ENCODE data around the gene PLXNB2. TPM values are rescaled to one million over a fixed set of nuclear protein-coding genes. Genes with fewer than 3 reads are reported as not detected.

Gene PLXNB2
- 180 TPM for total RNA-seq

- DNase-seq (ENCODE audit: extremely low spot score in 2 of 2) = no peak
- H3K4me1 ChIP-seq = peaks cover 57% of the 10 kb centered on the region
- intact Hi-C loops (cut with DNase I) = no loop called here
- no peaks in the 10 kb centered on the region for H3K9me3 ChIP-seq
- no peaks in the 10 kb centered on the region for H3K36me3 ChIP-seq
- H3K27me3 ChIP-seq = no peaks in the 10 kb centered on the region
- H3K27ac ChIP-seq = peak within 1 kb of the TSS; percentile 90
- peak within 1 kb of the TSS; percentile 58 to 66 for H3K4me3 ChIP-seq
- no peak for TF ChIP-seq POLR2AphosphoS5 (IDR thresholded peaks at IDR 0.05; ENCODE audit: insufficient read depth in 1 of 2, low read depth in 1 of 2)
- TF ChIP-seq POLR2A (IDR thresholded peaks at IDR 0.05) = peak in 1 of 2 donors; percentile 49
- TF ChIP-seq CTCF (IDR thresholded peaks at IDR 0.05) = no peak
These were observed at the start of gene PLXNB2 for GRCh38 chr22:50306753-50307749. TSS of gene PLXNB2 (minus strand) at chr22:50307646. CDS start at chr22:50290584, 17,062 bp downstream.

- Histone ChIP-seq H3K4me1 (peaks cover 13% of the 10 kb centered on the region), H3K4me3 (no peak overlapping the region), H3K36me3 (peaks cover 0 to 8% of the 10 kb centered on the region in 2 donors), H3K27me3 (no peaks in the 10 kb centered on the region), H3K27ac (no peak overlapping the region), H3K9me3 (no peaks in the 10 kb centered on the region)
- intact Hi-C loops (cut with DNase I) = no loop called here
- no peak for TF ChIP-seq POLR2A (IDR thresholded peaks at IDR 0.05)
- TF ChIP-seq POLR2AphosphoS5 (IDR thresholded peaks at IDR 0.05; ENCODE audit: insufficient read depth in 1 of 2, low read depth in 1 of 2) = no peak
- TF ChIP-seq CTCF (IDR thresholded peaks at IDR 0.05) = no peak
- no peak for DNase-seq (ENCODE audit: extremely low spot score in 2 of 2)
These were observed 49.8 kb upstream of the PLXNB2 start for GRCh38 chr22:50357222-50357621.

DNA sequence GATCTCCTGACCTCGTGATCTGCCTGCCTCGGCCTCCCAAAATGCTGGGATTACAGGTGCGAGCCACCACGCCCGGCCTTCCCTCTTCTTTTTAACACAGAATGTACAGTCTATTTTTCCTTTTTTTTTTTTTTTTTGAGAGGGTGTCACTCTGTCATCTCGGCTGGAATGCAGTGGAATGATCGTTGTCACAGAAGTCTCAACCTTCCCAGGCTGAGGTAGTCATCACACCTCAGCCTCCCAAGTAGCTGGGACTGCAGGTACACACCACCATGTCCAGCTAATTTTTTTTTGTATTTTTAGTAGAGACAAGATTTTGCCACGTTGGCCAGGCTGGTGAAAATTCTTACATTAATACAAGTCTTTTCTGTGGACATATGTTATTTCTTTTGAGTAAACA lies 48.7 kb upstream of the PLXNB2 start:
- DNase-seq (ENCODE audit: extremely low spot score in 2 of 2) = no peak
- Histone ChIP-seq H3K4me3 (no peak overlapping the region), H3K27ac (no peak overlapping the region), H3K9me3 (no peaks in the 10 kb centered on the region), H3K27me3 (no peaks in the 10 kb centered on the region), H3K4me1 (peaks cover 6% of the 10 kb centered on the region), H3K36me3 (peaks cover 0 to 14% of the 10 kb centered on the region in 2 donors)
- TF ChIP-seq POLR2A (IDR thresholded peaks at IDR 0.05) (no peak), POLR2AphosphoS5 (IDR thresholded peaks at IDR 0.05; ENCODE audit: insufficient read depth in 1 of 2, low read depth in 1 of 2) (no peak), CTCF (IDR thresholded peaks at IDR 0.05) (no peak)
- intact Hi-C loops (cut with DNase I) = no loop called here

GRCh38 chr22:50348058-50348457 lies 40.6 kb upstream of the PLXNB2 start:
- Histone ChIP-seq H3K4me1 (peaks cover 18% of the 10 kb centered on the region), H3K36me3 (peaks cover 0 to 6% of the 10 kb centered on the region in 2 donors), H3K4me3 (no peak overlapping the region), H3K9me3 (no peaks in the 10 kb centered on the region), H3K27me3 (no peaks in the 10 kb centered on the region), H3K27ac (no peak overlapping the region)
- no peak for DNase-seq (ENCODE audit: extremely low spot score in 2 of 2)
- intact Hi-C loops (cut with DNase I) = no loop called here
- TF ChIP-seq CTCF (IDR thresholded peaks at IDR 0.05) = no peak
- no peak for TF ChIP-seq POLR2A (IDR thresholded peaks at IDR 0.05)
- no peak for TF ChIP-seq POLR2AphosphoS5 (IDR thresholded peaks at IDR 0.05; ENCODE audit: insufficient read depth in 1 of 2, low read depth in 1 of 2)

DNA sequence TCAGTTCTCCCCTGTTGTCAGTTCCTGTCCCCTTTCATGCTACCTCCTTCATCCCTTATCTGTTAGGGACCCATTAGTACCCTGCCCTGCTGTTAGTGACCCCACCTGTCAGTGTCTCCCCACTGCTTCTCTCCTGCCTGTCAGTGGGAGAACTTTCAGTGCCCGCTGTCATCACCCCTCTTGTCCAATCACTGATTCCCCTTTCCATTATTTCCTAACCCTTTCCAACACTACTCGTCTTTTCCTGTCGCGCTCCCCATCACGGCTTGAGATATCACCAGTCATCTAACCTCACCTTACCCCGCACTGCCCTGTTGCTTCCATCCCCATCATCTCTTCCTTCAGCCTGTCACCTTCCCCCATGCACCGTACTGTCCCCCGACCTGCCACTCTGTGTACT lies 39.7 kb upstream of the PLXNB2 start:
- Histone ChIP-seq H3K9me3 (no peaks in the 10 kb centered on the region), H3K36me3 (peaks cover 0 to 6% of the 10 kb centered on the region in 2 donors), H3K4me3 (no peak overlapping the region), H3K27ac (no peak overlapping the region), H3K4me1 (peaks cover 27% of the 10 kb centered on the region), H3K27me3 (no peaks in the 10 kb centered on the region)
- TF ChIP-seq POLR2AphosphoS5 (IDR thresholded peaks at IDR 0.05; ENCODE audit: insufficient read depth in 1 of 2, low read depth in 1 of 2) (no peak), CTCF (IDR thresholded peaks at IDR 0.05) (no peak), POLR2A (IDR thresholded peaks at IDR 0.05) (no peak)
- no peak for DNase-seq (ENCODE audit: extremely low spot score in 2 of 2)
- intact Hi-C loops (cut with DNase I) = no loop called here

Measured in vagina (tissue), 2 donors.